ENCODE measurements around the gene YWHAE.
"Not testable (repeated sequence)": the region's sequence is repeated elsewhere in the genome, so short reads cannot be mapped to it uniquely, and the experiment has no call there.

YWHAE gene

GRCh38 chr17:1412185-1413110 is 12.4 kb upstream of the YWHAE start:
- DNase-seq, result no peak

- no peak for DNase-seq
Measured at GRCh38 chr17:1402262-1402586, 2.2 kb upstream of the YWHAE start.

GRCh38 chr17:1398931-1399678 is 917 bp downstream of the YWHAE start:
- DNase-seq, result no peak

GRCh38 chr17:1398028-1398427 is 2.0 kb downstream of the YWHAE start:
- no peak for DNase-seq

GRCh38 chr17:1395876-1396665 is 4.0 kb downstream of the YWHAE start:
- not testable (repeated sequence) for DNase-seq

- DNase-seq, result no peak
Measured at GRCh38 chr17:1391577-1391976, 8.4 kb downstream of the YWHAE start.

- DNase-seq, result no peak
Measured at GRCh38 chr17:1390432-1391367, 9.3 kb downstream of the YWHAE start.

- not testable (repeated sequence) for DNase-seq
Measured at GRCh38 chr17:1387490-1388227, 12.4 kb downstream of the YWHAE start.

- not testable (repeated sequence) for DNase-seq
Measured at GRCh38 chr17:1386675-1387190, 13.3 kb downstream of the YWHAE start.

GRCh38 chr17:1386265-1386664 is 13.8 kb downstream of the YWHAE start:
- no peak for DNase-seq

GRCh38 chr17:1385861-1386260 is 14.2 kb downstream of the YWHAE start:
- no peak for DNase-seq

- no peak for DNase-seq
Measured at GRCh38 chr17:1384905-1385435, 15.1 kb downstream of the YWHAE start.

GRCh38 chr17:1379930-1380313 is 20.1 kb downstream of the YWHAE start:
- DNase-seq, result no peak

GRCh38 chr17:1379208-1379929 is 20.7 kb downstream of the YWHAE start:
- DNase-seq, result no peak

- DNase-seq, result not testable (repeated sequence)
Measured at GRCh38 chr17:1378476-1378860, 21.6 kb downstream of the YWHAE start.

GRCh38 chr17:1377334-1377733 is 22.7 kb downstream of the YWHAE start:
- no peak for DNase-seq

GRCh38 chr17:1376061-1376460 is 24.0 kb downstream of the YWHAE start:
- no peak for DNase-seq

GRCh38 chr17:1375615-1376014 is 24.4 kb downstream of the YWHAE start:
- no peak for DNase-seq

- DNase-seq, result no peak
Measured at GRCh38 chr17:1374431-1375177, 25.4 kb downstream of the YWHAE start.
